GM21576 (cell line): ENCODE measurements around the gene DOCK2.

Experiments
- ATAC-seq: cut with Tn5 transposase; IDR thresholded peaks from one replicate; pipeline ENCODE4 v1.9.1; 2021; ENCODE audit warnings: mild to moderate bottlenecking, moderate library complexity; ENCODE audit not compliant: unreplicated experiment

DOCK2 gene

DNA sequence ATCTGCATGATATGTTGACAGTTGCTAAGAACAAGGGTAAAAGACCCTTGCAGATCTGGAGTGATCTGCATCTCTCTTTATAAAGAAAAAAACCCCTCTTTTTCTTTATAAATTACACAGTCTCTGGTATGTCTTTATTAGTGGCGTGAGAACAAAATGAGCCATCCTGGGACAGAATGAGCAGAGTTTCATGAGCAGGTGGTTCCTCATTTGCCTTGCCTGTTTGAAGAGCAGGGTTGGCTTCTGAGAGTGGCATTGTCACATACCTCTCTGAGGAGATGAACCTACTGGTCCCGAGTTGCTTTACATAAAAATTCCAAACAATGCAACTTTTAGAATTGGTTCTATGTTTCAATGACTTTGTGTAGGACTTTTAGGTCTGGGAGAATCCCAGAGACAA lies 249.0 kb downstream of the DOCK2 start:
- ATAC-seq, result peak; percentile 60

DNA sequence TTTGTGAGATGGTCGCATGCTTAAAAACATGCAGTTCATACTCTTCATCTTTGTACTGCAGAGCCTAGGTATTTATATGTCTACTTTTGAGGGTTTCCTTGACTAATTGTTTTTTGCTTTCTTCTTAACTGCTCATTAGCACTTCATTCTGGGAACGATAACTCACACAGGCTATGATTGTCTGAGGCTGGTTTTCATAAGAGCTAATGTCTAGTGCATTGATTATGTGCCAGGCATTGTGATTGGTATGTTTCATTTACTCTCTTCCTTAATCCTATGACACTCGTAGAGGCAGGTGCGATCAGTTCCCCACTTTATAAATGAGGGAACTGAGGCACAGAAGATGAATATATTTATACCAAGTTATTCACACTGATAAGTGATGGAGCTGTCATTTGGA lies 249.6 kb downstream of the DOCK2 start:
- no peak for ATAC-seq

DNA sequence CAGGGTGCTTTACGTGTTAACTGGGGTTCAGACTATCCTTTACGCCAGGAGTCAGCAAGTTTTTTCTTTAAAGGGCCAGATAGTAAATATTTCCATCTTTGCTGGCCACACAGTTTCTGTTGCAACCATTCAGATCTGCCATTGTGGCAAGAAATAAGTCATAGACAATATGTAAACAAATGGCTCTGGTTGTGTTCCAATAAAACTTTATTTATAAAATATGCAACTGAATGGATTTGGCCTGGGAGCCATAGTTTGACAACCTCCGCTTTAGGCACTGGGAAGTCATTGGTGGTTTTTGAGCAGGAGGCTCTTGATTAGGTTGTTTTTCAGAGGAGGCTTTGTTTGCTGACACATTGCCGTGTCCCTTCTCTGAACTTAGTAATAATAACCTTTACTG lies 252.5 kb downstream of the DOCK2 start:
- no peak for ATAC-seq

DNA sequence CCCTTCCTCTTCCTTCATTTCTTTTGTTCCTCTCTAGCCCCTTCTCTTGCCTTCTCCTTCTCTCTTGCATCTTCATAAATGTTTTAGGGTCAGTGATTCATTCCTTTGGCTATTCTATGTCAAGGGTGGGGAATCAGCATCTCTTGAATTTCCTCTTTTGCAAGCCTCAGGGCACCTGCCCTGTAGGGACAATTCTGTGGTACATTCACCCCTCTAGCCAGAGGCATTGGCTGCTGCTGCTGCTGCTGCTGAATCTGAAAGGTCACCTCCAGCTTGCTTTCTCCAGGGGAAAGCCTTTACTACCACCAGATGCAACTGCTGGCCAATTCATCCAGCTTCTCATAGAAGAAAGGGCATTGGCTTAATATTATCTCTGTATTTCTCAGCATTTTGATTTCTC lies 255.9 kb downstream of the DOCK2 start:
- ATAC-seq, result no peak

DNA sequence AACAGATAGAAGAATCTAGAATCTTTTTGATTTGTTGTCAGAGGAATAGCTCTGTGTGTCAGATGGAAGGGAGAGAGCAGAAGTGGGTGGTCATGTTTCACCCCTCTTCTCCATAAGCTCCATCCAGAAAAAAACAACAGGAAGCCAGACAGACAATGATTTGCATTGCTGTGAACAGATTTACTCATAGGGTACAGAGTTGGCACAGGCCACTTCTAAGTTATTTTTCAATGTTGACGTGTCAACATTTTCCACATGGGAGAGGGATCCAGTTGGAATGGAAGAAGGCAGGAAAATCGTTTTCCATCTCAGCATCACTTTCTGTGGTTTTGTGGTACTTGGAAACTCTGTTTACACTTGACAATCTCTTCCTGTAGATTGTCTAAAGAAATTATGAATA lies 256.5 kb downstream of the DOCK2 start:
- no peak for ATAC-seq

DNA sequence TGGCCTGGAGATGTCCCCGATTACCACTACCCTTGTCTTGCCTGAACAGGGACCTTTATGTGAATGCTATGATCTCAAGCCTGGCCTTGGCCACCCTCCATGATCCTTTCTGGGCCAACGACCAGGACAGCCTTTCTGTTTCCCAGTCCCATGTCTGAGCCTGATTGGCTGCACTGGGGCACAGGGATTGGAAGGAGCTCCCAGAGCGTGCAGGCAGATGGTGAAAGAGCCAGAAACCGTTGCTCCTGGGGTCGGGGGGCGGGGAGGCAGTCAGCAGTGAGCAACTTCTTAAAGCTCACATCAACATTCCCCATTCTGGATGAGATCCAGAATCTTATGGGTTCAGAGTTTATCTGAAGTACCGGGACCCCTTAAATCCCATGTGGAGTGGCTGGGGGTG lies 258.9 kb downstream of the DOCK2 start:
- no peak for ATAC-seq

DNA sequence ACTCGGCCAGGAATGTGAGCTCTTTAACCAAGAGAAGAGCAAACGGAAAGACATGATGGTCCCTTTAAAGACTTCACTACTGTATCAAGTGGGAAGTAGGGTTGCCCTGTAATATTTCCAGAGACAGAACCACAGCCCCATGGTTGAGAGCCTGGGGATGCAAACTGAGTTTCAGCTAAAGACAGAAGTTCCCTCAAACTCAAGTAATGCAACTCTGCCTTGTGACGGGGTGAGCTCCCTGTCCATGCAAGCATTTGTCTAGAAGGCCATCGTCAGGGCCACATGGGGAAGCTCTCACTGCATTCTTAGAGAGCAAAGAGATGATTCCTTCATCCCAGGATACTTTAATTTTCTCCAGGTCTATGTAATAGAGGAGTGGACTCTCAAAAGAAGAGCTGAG lies 260.4 kb downstream of the DOCK2 start:
- no peak for ATAC-seq

DNA sequence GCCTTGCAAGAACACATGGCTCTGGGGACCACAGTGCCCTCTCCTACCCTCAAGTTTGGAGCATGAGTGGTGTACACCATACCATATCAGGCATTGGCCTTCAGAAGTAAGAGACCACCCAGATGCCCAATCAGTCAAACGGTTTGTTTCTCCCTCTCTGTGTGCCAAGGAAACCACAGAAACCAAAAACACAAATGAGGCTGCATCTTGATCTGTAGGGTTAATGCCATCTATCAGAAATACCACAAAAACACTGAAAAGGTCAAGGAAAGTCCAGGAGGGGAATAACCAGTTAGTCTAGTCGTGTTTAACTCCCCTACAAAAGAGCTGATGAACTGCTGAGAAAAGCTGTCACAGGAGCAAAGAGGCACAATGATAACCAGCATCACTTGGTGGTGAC lies 264.8 kb downstream of the DOCK2 start:
- no peak for ATAC-seq

DNA sequence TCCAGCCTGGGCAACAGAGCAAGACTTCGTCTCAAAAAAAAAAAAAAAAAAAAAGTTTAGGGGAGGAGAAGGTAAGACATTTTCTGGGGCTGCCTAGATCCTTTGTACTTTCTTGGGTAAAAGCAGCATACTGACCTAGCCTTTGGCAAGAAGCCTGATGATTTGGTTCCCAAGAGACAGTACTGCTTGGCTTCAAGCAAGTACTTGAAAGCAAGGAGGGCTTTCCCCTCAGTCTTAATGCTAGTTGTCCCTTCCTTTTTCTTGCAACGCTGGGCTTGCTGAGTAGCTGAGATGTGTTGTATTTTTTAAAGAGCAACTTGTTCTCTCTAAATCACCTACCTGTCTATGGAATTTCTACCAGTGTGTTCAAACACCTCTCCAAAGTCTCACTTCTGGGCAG lies 267.0 kb downstream of the DOCK2 start:
- ATAC-seq, result no peak

DNA sequence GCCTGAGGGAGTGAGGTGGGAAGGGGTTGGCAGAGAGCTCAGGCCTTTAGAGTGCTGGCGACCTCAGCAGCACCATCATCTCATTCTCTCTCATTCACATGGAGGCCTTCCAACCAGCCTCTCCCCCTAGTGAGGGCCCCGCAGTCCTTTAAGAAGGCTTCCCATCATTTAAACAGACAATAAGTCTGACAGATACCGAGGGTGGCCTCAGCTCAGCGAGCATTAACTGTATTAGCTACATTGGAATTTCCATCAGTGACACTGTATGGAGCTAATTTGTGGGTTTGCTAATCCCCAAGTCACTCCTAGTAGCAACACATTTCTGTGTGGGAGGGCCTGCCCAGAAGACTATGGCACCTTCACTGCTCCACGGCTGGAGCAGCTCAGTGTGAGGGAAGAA lies 267.4 kb downstream of the DOCK2 start:
- no peak for ATAC-seq

DNA sequence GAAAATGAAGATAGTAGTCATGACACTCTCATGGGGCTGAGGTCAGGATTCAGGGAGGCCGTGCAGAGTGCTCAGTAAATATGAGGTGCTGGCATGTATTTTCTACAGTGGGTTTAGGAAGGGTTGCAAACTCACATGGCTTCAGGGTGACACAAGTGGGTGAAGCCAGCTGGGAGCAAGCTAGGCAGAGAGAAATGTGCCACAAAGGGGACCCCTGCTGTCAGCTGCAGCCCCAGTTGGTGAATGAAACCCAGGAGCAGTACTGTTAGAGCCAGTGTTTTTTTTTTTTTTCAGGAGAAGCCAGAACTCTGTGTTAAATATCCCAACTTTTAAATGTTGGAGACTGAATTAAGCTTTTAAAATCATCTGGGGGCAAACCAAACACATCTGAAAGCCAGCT lies 267.9 kb downstream of the DOCK2 start:
- no peak for ATAC-seq

DNA sequence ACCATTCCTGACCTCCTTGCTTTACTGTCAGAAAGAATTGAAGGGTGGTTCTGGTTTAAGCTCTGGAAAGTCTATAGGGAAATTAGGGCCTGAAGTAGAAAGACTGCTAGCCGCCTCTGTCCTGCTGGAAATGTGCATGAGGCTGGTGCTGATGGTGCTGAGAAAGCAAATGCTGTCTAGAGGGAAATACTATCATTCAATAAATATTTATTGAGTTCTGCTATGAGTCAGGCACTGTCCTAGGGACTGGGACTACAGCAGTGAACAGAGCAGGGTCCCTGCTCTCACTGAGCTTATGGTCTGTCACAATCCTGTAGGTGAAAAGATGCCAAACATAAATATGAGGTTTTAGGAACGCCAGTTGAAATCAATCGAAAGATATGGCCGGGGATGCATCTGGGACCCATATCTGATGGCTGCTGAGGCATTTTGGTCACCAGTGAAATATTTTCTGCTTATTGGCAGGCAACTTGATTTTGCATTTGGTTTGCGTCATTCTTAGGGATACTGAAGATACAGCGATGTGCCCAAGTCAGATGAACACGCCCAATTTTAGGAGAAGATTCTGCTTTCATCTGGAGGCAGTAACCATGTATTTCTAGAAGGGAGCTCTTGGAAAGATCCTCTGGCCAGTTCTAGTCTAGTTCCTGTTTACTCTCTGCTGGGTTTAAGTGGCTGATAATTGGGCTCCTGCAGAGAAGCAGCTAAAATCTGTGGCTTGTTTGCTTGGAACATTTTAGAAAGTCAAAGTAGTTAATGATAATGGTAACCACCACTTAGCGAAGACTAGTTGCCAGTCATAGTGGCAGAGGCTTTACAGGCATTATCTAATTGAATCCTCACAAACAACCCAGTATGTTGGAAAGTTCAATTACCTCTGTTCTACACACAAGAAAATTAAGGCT lies 269.9 kb downstream of the DOCK2 start:
- no peak for ATAC-seq

DNA sequence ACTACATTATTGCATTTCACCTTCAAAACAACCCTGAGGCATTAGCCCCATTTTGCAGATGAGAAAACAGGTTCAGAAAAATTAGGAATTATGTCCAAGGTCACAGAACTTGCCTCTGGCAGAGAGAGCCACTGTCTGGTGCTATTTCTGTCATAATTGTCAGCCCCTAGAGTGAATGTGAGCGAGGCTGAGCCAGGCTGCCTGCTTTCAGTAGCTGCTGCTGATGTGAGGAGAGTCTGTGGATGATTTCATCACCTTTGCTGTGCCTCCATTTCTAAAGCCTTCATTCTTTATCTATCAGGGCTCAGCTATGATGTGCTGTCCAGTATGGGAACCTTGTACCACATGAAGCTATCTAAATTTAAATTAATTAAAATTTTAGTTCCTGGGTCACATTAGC lies 271.8 kb downstream of the DOCK2 start:
- ATAC-seq, result no peak

DNA sequence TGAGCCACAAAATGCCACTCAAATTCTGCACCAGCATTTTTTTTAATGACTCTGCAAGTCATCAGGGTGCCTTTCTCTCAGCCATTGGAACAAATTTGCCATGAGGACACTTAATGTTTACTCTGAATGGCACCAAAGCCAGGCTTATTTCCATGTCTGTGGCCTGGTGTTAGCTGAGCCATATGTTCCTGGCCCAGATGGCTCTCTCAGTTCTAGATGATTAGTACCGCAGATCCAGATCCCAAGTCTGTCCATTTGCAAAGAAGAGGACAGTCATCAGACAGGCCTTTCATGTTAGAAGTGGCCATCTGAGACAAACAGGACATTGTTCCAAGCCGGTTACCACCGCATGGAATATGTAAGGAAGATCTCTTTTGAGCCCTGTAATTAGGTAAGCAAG lies 272.9 kb downstream of the DOCK2 start:
- ATAC-seq, result no peak

DNA sequence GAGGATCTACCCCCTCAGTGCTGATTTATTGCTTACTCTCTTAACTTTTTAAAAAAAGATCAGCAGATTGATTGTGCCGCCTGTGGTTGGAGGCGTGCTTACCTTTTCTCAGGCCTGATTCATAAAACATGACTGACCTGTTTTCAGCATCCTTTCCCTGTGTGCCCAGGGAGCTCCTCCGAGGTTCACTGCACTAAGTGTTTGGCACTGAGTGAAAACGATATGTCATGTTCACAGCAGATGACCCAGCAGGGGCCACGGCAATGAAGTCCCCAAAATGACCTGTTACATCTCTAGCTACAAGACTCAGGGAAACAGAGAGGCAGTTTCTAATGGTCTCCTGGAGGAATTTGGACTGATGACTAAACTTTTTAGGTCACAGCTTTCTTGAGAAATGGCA lies 273.3 kb downstream of the DOCK2 start:
- no peak for ATAC-seq

DNA sequence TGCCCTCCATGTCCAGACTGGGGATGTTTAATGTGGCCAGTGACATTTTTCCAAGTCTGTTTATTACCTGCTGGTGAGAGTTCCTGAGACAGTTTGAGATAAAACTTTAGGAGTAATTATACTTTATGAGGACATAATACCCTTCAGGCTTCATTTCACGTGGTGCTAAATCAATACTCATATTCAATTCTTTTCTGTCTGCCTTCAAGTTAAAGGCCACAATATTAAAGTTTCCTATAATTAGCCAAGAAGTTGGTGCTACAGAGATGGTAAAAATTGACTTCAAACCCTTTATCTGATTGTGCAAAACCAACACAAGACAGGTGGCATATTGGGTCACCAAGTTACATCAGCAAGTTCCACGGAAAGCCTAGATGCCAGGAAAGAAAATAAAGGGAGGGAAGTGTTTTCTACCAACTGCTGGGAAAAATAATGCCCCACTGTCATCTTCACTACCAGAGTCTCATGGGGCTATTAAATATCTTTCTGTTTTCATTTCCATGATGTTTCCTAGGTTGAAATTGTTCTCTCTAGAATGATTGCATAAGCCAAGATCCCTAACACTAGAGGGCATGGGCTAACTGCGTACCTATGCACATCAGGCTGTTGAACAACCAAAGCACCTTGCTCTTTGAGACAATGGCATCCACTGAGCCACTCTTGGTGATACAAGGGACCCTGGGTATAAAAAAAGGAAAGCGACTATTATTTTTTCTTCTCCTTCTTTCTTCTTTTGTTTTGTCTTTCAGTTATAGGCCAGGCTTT lies 274.6 kb downstream of the DOCK2 start:
- no peak for ATAC-seq

DNA sequence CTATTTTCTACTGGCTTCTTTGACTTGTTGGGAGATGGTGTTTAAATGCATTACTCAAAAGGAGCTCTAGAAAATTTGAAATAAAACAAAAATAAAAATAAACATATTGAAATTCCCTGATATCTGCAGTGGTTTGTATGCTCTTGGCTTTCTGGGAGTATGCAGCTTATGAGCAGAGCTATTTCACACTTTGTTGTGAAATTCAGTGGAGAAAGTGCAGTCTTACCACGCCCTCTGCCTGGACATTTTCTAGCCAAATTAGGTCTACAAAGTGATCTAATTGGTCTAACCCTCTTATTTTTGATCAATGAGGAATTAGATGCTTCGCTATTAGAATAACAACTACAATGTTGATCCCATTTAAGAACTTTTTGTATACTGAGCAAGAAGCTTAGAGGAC lies 276.4 kb downstream of the DOCK2 start:
- no peak for ATAC-seq

DNA sequence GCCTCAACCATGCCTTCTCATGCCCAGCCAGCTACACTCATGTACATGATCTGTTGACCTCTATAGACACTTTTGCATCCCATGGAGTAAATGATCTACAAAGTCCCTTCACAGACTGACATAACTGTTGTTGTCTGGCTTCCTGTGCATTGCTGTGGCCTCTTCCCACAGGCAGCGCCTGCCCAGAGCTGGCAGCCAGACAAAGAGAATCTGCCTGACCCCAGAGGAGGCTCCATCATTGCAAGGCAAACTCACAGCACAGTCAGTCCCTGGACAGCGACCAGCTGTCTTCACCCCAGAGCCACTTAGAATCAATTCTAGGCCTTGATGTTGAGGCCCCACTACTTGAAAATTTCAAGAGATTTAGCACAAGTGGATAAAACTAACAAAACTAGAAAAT lies 277.7 kb downstream of the DOCK2 start:
- no peak for ATAC-seq

DNA sequence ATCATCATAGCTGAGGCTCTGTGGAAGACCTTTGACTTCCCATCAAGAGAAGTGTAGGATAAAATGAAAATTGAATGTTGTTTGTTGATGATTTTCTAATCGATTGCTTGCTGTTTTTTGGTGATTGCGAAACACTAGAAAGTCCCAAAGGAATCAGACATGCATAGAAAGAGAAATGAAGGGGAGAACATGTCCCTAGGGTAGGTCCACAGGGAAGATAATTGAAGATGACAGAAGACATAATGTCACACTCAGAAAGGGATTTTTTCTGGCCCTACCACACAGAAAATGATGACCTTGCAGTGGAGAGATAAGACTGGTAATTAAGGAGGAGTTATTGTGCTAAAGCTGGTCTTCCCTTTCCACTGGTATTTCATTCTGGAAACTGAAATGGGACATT lies 280.4 kb downstream of the DOCK2 start:
- no peak for ATAC-seq

DNA sequence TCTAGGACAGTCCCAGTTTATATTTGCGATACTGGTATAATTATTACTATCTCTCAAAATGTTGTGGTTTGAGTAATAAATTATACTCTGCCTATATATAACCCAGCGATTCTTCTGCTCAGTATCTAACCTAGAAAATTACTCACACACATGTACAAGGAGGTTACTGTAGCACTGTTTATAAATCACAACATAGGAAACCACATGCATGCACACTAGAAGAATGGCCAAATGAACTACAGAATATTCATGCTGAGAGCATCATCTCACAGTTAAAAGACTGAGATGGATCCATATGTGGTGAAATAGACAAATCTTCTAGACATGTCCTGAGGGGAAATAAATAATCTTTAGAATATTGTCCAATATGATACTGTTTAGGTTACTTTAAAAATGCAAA lies 281.2 kb downstream of the DOCK2 start:
- no peak for ATAC-seq

DNA sequence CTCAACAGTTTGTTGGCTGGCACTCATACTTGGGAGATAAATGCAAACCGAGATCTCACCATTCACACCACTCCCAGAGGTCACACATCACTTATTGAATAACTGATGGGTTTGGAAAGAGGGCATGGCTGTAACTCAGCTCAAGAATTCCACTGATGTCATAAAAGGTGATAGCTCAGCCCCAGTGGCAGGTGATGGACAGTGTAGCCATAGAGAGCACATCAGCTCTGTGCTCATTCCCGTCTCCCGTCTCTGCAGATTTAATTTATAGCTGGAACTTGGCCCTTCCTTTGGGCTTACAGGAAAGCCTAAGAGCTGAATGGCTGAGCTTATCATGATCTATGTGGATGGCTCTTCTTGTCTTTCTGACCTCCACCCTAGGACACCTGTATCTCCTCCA lies 283.4 kb downstream of the DOCK2 start:
- no peak for ATAC-seq

DNA sequence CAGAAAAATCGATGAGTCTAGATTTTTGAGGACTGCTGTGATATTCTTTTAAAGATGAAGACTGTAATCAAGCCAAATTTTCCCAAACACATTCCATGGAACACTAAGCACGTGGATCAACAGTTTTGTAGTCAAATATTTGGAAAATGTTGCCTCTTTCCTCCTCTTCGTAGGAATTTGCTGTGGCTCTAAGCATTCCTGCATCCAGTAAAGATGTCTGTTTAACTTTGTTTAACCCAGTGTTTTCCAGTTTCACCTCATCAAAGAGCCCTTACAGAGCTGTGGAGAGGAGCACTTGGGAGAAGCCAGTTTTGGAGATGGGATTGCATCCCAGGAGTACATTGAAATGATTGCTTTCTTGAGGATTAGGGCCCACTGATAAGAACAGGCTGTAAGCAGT lies 284.3 kb downstream of the DOCK2 start:
- ATAC-seq, result no peak
